Activated CD4-positive, alpha-beta T cell treated with anti-CD3 and anti-CD28 coated beads, Interleukin-2, amount 10 ng/mL, durations not matched to agents 24 days and 14 days (primary cell): ENCODE measurements around the gene CCL2. TPM values are rescaled to one million over a fixed set of nuclear protein-coding genes. Genes with fewer than 3 reads are reported as not detected.
"Not testable (repeated sequence)": the region's sequence is repeated elsewhere in the genome, so short reads cannot be mapped to it uniquely, and the experiment has no call there.

ENCODE experiments used
- DNase-seq: peaks from one replicate; pipeline ENCODE4 v3.0.0; 2022
- H3K27ac Mint-ChIP-seq: one replicate; pipeline ENCODE4 v1.8.0; 2022; ENCODE audit warnings: mild to moderate bottlenecking, mixed read lengths
- H3K27me3 Mint-ChIP-seq: one replicate; pipeline ENCODE4 v1.8.0; 2022; ENCODE audit warnings: mixed read lengths
- H3K36me3 Mint-ChIP-seq: one replicate; pipeline ENCODE4 v1.8.0; 2022; ENCODE audit warnings: low read depth, mild to moderate bottlenecking, mixed read lengths
- H3K4me1 Mint-ChIP-seq: one replicate; pipeline ENCODE4 v1.8.0; 2021; ENCODE audit warnings: mixed read lengths
- H3K4me3 Mint-ChIP-seq: one replicate; pipeline ENCODE4 v1.8.0; 2022; ENCODE audit warnings: mild to moderate bottlenecking, moderate library complexity, mixed read lengths
- H3K9me3 Mint-ChIP-seq: one replicate; pipeline ENCODE4 v1.8.0; 2021; ENCODE audit warnings: mixed read lengths
- intact Hi-C: fragments of 100-400 bp; cut with micrococcal nuclease; formaldehyde crosslinking; loops from one replicate; pipeline ENCODE4 v1.15.1; 2023
- total RNA-seq: library from RNA; stranded (reverse); gene quantifications from 2 replicates; pipeline ENCODE4 v1.2.3, GENCODE V29; 2022

CCL2 gene
- total RNA-seq, 1 donor from 2014 or later: 0.28 TPM

GRCh38 chr17:34227293-34227692 lies 27.8 kb upstream of the CCL2 start:
- H3K9me3 Mint-ChIP-seq, H3K4me1 Mint-ChIP-seq, H3K4me3 Mint-ChIP-seq, DNase-seq, intact Hi-C loops, H3K27ac Mint-ChIP-seq, H3K36me3 Mint-ChIP-seq: not testable (repeated sequence)
- H3K27me3 Mint-ChIP-seq: peaks cover 23% of the 10 kb centered on the region

DNA sequence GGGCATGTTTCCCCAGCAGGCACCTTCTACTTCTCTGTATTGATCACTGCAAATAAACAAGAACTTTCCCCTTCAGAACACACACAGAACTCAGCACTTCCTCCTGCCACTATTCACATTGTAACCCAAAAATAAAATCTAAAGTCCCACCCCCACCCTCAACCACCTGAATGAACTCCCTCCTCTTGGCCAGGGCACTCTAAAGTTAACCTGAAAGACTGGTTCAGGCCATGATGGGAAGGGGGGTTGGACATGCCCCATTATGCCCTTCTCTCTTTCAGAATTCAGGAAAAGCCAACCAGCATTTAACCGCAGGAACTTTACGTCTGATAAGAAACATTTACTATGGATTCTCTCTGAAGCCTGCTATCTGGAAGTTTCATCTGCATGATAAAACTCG lies 27.4 kb upstream of the CCL2 start:
- Mint-ChIP-seq H3K9me3 (peaks cover 3% of the 10 kb centered on the region), H3K36me3 (no peaks in the 10 kb centered on the region), H3K27me3 (peaks cover 23% of the 10 kb centered on the region), H3K4me3 (no peak overlapping the region), H3K27ac (no peak overlapping the region), H3K4me1 (no peaks in the 10 kb centered on the region)
- intact Hi-C loops: no loop called here
- DNase-seq: no peak

DNA sequence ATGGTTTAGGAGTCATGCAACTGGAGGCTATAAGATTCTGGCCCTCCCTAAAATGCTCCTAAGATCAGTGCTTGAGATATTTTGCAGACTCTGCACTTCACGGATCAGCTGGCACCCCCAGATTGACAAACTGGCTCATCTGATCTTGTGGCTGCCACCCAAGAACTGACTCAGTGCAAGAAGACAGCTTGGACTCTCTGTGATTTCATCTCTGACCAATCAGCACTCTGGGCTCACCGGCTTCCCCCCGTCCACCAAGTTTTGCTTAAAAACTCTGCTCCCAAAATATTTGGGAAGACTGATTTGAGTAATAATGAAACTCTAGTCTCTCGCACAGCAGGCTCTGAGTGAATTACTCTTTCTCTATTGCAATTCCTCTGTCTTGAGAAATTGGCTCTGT lies 26.3 kb upstream of the CCL2 start:
- H3K4me1 Mint-ChIP-seq: no peaks in the 10 kb centered on the region
- no peak for DNase-seq
- peaks cover 21% of the 10 kb centered on the region for H3K27me3 Mint-ChIP-seq
- H3K27ac Mint-ChIP-seq: no peak overlapping the region
- H3K36me3 Mint-ChIP-seq: no peaks in the 10 kb centered on the region
- intact Hi-C loops: no loop called here
- no peak overlapping the region for H3K4me3 Mint-ChIP-seq
- peaks cover 3% of the 10 kb centered on the region for H3K9me3 Mint-ChIP-seq

DNA sequence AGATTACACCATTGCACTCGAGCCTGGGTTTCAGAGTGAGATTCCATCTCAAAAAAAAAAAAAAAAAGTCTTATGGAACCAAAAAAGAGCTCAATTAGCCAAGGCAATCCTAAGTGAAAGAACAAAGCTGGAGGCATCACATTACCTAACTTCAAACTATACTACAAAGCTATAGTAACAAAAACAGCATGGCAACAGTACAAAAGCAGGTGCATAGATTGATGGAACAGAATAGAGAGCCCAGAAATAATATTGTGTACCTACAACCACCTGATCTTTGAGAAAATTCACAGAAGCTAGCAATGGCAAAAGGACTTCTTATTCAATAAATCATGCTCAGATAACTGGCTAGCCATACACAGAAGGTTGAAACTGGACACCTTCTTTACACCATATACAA lies 24.7 kb upstream of the CCL2 start:
- DNase-seq: no peak
- H3K36me3 Mint-ChIP-seq: no peaks in the 10 kb centered on the region
- H3K27me3 Mint-ChIP-seq: peaks cover 19% of the 10 kb centered on the region
- intact Hi-C loops: no loop called here
- no peak overlapping the region for H3K27ac Mint-ChIP-seq
- no peaks in the 10 kb centered on the region for H3K4me1 Mint-ChIP-seq
- no peak overlapping the region for H3K4me3 Mint-ChIP-seq
- H3K9me3 Mint-ChIP-seq: peaks cover 3% of the 10 kb centered on the region

DNA sequence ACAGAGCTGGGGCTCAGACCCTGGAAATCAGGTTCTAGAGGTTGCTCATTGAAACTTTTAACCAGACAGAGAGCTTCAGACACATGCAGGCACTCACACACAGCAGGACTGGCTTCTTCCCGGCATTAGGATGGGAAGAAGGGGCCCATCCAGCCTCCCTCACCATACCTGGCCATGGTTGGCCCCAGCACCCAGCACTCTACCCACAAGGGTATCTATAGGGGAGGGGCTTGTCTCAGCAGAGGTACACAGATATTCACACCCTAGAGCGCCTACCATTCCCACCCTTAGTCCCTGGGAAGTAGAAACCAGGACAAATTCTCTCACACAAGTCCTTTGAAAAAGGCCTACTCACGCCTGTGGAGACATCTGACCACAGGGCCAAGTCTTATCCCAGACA lies 20.5 kb upstream of the CCL2 start:
- Mint-ChIP-seq H3K27ac (no peak overlapping the region), H3K4me3 (no peak overlapping the region), H3K36me3 (no peaks in the 10 kb centered on the region), H3K9me3 (peaks cover 3% of the 10 kb centered on the region), H3K27me3 (peaks cover 5% of the 10 kb centered on the region), H3K4me1 (no peaks in the 10 kb centered on the region)
- intact Hi-C loops: no loop called here
- DNase-seq: no peak

DNA sequence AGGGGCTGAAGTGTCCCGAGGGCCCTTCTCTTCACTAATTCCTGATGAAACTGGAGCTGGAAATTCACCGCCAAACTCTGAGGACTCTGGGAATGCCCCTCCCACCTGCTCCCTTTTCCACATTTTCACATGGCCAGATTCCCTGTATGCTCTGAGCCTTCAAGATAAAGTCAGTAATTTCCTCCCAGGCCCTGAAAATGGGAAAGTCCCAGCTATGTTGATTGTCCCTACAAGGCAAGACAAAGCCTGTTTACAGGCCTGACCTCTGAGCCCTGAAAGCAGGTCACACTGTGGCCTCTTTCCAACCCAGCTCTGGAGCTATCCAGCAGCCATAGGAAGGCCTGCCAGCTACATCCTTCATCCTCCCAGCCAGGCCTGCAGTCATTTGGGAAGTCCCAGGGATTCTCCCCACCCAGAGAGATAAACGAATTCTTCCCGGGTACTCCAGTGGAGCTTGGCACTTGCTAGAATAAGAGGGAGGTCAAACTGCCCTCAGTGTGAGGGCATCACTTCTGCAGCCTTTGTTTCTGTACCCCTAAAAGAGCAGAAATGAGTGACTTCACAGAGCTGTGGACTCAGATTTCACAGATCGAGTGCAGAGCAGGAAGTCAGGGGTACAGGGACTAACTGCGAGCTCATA lies 19.6 kb upstream of the CCL2 start:
- no peaks in the 10 kb centered on the region for H3K36me3 Mint-ChIP-seq
- peaks cover 2% of the 10 kb centered on the region for H3K4me1 Mint-ChIP-seq
- intact Hi-C loops: no loop called here
- H3K9me3 Mint-ChIP-seq: peaks cover 3% of the 10 kb centered on the region
- H3K27me3 Mint-ChIP-seq: peaks cover 10% of the 10 kb centered on the region
- DNase-seq: no peak
- no peak overlapping the region for H3K27ac Mint-ChIP-seq
- no peak overlapping the region for H3K4me3 Mint-ChIP-seq

DNA sequence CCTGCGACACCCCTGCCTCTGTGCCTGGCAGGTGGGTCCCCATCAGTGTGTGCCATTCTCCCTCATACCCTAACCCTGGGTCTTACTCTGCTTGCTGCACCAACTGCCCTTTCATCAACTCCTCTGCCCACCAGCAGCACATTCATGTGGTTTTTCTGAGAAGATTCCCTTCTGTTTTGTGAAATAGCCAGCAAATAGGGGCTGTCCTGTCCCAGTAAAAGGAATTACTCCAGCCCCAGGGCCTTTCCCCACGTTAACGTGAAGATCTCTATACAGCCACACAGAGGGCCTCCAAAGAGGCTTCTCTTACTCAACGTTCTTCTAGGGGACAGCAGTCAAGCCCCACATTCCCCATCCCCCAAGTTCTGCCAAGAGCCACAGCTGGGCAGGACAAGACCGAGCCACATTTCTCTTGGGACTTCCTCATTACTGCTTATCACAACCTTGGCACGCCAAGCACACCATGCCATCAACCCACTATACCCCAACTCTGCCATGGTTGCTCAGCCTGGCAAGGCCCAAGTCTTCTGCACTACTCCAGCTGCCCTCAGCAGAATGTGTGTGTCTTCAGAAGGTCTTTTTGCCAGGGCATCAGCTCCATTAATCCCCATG lies 18.7 kb upstream of the CCL2 start:
- no peaks in the 10 kb centered on the region for H3K9me3 Mint-ChIP-seq
- intact Hi-C loops: no loop called here

DNA sequence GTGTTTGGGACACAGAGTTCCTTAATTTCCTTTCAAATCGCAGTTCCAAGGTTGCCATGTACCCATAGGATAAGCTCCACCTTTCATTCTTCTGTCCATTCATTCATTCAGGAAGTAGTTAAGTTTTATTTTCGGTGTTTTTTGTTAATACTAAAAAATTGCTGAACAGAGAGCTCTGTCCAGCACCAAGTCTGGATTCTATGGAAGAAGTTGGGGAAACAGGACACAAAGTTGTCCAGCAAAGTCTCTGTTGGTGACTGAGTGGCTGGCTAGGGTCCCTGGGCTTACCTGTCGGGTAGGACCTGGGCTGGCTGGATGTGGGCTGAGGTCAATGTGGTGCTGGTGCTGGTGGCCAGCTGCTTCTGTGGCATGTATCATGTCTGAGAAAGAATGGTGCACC lies 17.6 kb upstream of the CCL2 start:
- no peak overlapping the region for H3K4me3 Mint-ChIP-seq
- no peak for DNase-seq
- H3K4me1 Mint-ChIP-seq: peaks cover 2% of the 10 kb centered on the region
- H3K9me3 Mint-ChIP-seq: no peaks in the 10 kb centered on the region
- intact Hi-C loops: no loop called here
- peaks cover 6% of the 10 kb centered on the region for H3K27me3 Mint-ChIP-seq
- H3K36me3 Mint-ChIP-seq: no peaks in the 10 kb centered on the region
- H3K27ac Mint-ChIP-seq: no peak overlapping the region

More for the DNA sequence above, 18.7 kb upstream of the CCL2 start:
- peaks cover 8% of the 10 kb centered on the region for H3K27me3 Mint-ChIP-seq
- H3K4me1 Mint-ChIP-seq: peaks cover 2% of the 10 kb centered on the region
- H3K27ac Mint-ChIP-seq: no peak overlapping the region
- no peaks in the 10 kb centered on the region for H3K36me3 Mint-ChIP-seq
- no peak for DNase-seq
- H3K4me3 Mint-ChIP-seq: no peak overlapping the region

DNA sequence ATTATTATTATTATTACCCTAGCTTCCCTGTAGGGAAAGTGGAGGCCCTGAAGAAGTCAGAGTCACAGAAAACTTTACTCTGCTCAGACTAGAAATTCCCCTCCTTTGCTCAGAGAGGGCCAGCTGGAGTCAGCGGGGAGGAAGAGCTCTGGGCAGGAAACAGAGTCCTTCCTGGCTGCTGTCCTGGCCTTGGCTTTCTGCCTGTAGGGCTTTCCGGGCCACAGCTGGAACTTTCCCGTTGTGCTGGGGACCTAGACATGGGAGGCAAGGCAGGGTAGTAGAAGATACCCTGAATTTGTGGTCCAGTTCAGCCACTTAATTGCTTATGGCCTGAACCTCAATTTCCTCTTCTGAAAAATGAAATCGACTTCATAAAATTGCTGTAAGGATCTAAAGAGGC lies 14.0 kb upstream of the CCL2 start:
- Mint-ChIP-seq H3K4me3 (no peak overlapping the region), H3K9me3 (no peaks in the 10 kb centered on the region), H3K27ac (no peak overlapping the region), H3K36me3 (no peaks in the 10 kb centered on the region), H3K27me3 (peaks cover 6% of the 10 kb centered on the region), H3K4me1 (peaks cover 2% of the 10 kb centered on the region)
- intact Hi-C loops: no loop called here
- no peak for DNase-seq

- H3K27me3 Mint-ChIP-seq: peaks cover 9% of the 10 kb centered on the region
- no peaks in the 10 kb centered on the region for H3K36me3 Mint-ChIP-seq
- H3K4me3 Mint-ChIP-seq: no peak overlapping the region
- DNase-seq: no peak
- intact Hi-C loops: no loop called here
- H3K27ac Mint-ChIP-seq: no peak overlapping the region
- peaks cover 2% of the 10 kb centered on the region for H3K4me1 Mint-ChIP-seq
- no peaks in the 10 kb centered on the region for H3K9me3 Mint-ChIP-seq
Observed at GRCh38 chr17:34242587-34243363, 12.3 kb upstream of the CCL2 start.

DNA sequence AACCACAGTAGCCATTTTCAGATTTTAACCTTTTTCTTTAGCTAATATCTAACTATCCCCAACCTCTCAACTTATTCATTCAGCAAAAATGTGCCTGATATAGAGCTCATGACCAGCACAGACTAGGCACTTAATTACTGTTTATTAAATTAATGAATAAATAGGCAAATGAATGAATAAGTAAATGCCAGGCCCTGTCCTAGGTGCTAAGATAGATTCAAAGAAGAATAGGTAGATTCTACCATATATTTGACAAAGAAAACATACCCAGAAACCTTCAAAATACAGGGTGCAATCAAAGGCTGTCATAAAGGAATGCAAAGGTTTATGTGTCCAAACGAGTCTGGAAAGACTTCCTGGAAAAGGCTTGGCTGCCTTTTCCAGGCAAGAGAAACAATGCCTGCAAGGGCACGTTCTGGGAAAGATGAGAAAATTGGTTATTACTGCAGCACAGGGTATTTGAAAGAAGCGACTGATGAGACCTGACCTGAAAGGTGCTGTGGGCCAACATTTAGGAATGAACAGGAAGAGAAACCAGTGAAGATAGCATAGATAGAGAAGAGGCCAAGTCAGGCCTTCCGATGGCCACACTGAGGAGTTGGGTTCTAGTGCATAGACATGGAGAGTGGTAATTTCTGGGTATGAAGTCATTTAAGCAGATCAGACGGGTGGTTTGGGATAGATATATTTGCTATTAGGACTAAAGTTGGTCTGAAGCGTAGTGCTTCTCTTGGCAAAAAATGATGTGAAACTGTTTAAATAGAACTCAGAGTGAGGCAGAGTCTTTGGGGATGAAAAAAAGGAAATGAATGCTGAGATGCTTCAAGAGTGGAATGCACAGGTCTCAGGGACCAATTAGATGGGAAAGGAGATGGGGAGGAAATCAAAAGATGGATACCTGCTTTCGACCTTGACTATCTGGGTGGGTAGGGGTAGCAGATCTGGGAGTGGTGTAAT lies 11.4 kb upstream of the CCL2 start:
- H3K36me3 Mint-ChIP-seq: no peaks in the 10 kb centered on the region

GRCh38 chr17:34245351-34245905 lies 9.7 kb upstream of the CCL2 start:
- no peak for DNase-seq
- H3K4me3 Mint-ChIP-seq: no peak overlapping the region
- H3K9me3 Mint-ChIP-seq: no peaks in the 10 kb centered on the region
- intact Hi-C loops: no loop called here
- no peaks in the 10 kb centered on the region for H3K36me3 Mint-ChIP-seq
- peaks cover under 1% of the 10 kb centered on the region for H3K4me1 Mint-ChIP-seq
- H3K27ac Mint-ChIP-seq: no peak overlapping the region
- H3K27me3 Mint-ChIP-seq: peaks cover 4% of the 10 kb centered on the region

More for the DNA sequence above, 11.4 kb upstream of the CCL2 start:
- intact Hi-C loops: no loop called here
- no peaks in the 10 kb centered on the region for H3K9me3 Mint-ChIP-seq
- peaks cover 9% of the 10 kb centered on the region for H3K27me3 Mint-ChIP-seq
- DNase-seq: no peak
- H3K4me3 Mint-ChIP-seq: no peak overlapping the region
- no peak overlapping the region for H3K27ac Mint-ChIP-seq
- H3K4me1 Mint-ChIP-seq: peaks cover 2% of the 10 kb centered on the region

- no peaks in the 10 kb centered on the region for H3K4me1 Mint-ChIP-seq
- no peak overlapping the region for H3K4me3 Mint-ChIP-seq
- H3K36me3 Mint-ChIP-seq: no peaks in the 10 kb centered on the region
- intact Hi-C loops: no loop called here
- H3K9me3 Mint-ChIP-seq: no peaks in the 10 kb centered on the region
- H3K27ac Mint-ChIP-seq: no peak overlapping the region
- H3K27me3 Mint-ChIP-seq: peaks cover 5% of the 10 kb centered on the region
- no peak for DNase-seq
Observed at GRCh38 chr17:34246446-34246845, 8.6 kb upstream of the CCL2 start.
